ENCODE data around the gene GPR17.

GPR17 gene

GRCh38 chr2:127615511-127616166 lies 30.3 kb upstream of the GPR17 start:
- DNase-seq, result no peak

DNA sequence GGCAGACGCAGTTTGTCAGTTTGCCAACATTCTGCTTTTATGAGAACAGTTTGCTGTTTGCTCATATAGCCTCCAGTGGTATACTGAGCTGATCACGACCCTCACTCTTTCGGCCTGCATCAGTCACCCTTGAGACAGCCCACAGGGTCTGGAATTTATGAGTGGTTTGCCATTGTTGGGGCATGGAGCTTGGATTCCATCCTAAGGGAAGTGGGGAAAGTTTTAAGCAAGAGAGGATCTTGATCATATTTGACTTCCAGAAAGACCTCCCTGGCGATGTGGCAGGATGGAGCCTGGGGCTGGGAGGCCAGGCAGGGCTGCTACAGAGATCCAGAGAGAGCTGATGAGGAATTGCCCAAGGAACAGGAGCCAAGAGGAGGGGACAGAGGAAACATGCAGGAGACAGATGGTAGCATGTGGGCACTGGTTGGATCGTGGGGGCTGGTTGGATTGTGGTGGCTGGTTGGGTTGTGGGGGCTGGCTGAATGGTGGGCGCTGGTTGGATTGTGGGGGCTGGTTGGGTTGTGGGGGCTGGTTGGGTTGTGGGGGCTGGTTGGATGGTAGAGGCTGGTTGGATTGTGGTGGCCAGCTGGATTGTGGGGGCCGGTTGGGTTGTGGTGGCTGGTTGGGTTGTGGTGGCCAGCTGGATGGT lies 27.3 kb upstream of the GPR17 start:
- DNase-seq, result no peak

- DNase-seq, result no peak
Observed at GRCh38 chr2:127619203-127619590, 26.8 kb upstream of the GPR17 start.

- DNase-seq, result no peak
Observed at GRCh38 chr2:127619877-127620705, 25.9 kb upstream of the GPR17 start.

DNA sequence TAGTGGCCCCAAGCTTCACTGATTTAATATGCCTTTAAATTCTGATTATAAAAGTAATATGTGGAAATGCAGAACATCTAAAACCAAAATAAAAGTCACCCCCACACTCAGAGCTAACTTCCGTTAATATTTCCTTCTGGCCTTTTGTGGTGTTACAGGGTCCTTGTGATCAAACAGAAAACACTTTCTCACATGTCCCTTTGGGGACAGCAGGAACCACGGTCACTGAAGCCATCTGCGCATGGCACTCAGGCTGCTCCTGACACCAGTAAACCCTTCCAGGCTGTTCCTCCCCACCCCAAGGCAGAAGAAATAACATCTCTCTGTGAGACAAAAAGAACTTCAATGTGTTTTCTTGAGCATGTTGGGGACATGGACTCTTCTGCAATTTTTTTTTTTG lies 25.1 kb upstream of the GPR17 start:
- DNase-seq, result no peak

DNA sequence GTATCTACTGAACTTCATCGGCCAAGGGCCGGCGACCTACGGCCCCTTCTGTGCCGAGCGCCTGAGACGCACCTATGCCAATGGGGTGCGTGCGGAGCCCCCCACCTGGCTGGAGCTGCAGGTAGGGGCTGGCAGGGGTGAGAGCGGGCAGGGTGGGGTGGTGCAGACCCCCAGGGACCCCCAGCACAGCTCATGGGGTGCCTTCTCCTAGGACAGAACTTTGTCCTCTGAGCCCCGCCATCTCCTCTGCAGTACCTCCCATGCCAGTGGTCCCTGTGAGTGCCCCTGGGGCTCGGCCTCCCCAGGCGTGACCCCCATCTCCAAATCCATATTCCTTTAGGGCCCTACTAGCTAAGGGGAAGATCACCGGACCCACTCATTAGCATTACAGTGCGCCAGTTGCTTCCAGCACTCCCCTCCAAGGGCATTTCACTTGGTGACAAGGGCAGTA lies 23.9 kb upstream of the GPR17 start:
- DNase-seq, result no peak

- DNase-seq, result no peak
Observed at GRCh38 chr2:127622561-127623387, 23.2 kb upstream of the GPR17 start.

DNA sequence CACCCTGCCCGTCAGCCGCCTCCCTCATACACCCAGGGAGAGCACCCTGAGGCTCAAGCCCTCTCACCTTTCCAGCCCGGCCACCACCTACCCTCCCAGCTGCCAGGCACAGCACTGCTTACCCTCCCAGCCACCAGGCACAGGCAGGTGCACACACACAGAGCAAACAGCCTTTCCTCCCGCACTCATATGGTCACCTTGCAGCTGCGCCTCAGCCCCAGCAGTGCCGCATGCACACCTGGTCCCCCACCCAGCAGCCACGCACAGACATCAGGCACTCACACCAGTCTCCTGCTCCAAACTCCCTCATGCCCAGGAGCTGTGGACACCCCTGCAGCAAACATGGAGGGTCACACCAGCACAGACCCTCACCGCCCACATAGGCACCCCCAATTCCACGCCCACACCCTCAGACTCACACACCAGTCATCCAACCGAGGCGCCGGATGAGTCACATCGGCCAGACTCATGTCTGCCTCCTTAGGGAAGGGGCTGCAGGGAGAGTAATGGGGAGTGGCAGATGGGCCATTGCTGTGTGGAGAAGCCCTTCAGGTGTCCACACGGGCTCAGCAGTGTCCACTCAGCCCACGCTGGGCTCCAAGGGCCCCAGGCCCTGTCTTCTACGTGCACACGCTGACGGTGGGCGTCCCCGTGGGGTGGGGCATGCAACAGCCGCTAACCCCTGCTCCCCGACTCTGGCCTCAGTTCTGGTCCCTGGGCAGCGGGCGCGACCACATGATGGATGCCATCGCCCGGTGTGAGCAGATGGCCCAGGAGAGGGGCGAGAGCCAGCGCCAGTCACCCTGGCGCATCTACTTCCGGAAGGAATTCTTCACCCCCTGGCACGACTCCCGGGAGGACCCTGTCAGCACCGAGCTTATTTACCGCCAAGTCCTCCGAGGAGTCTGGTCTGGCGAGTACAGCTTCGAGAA lies 22.3 kb upstream of the GPR17 start:
- DNase-seq, result no peak

GRCh38 chr2:127624320-127624755 lies 21.6 kb upstream of the GPR17 start:
- DNase-seq, result no peak

GRCh38 chr2:127624756-127625571 lies 21.0 kb upstream of the GPR17 start:
- no peak for DNase-seq

GRCh38 chr2:127625572-127625951 lies 20.4 kb upstream of the GPR17 start:
- DNase-seq, result no peak

- no peak for DNase-seq
Observed at GRCh38 chr2:127626175-127626574, 19.8 kb upstream of the GPR17 start.

- DNase-seq, result no peak
Observed at GRCh38 chr2:127626917-127627739, 18.8 kb upstream of the GPR17 start.

GRCh38 chr2:127627740-127628571 lies 18.0 kb upstream of the GPR17 start:
- DNase-seq, result no peak

DNA sequence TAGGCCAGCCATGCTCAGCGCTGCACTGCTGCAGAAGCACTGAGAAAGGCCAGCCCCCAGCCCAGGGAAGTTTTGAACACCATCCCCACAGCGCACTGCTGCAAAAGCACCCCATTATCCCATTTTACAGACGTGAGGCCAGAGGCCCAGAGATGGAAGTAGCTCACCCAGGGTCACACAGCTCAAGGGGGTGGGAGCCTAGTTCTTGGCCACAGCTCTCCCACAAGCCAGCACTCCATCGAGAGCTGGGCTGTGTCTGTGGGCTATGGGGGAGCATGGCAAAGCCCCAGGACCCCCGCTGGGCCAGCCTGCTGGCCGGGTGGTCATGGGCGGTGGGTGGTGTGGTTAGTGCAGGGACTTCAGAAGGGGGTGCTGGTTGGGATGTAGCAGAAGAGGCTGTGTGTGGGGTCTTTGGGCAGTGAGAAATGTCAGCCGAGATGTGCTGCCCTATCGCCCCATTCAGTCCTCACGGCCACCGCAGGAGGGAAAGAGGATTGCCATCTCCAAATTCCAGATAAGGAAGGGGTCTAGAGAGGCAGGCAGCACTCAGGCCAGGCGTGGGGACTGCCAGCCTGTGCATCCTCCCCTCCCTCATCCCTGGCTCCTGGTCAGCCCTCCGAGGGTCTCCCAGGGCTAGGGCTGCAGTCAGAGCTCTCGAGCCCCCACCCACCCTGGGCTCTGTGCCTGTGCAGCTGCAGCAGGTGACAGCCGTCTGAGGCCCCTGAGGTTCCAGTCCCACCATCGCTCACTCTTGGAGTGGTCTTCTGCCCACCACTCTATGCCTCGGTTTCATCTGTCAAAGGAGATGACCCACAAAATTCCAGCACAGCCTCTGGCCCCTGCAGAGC lies 17.0 kb upstream of the GPR17 start:
- no peak for DNase-seq

- no peak for DNase-seq
Observed at GRCh38 chr2:127629637-127630036, 16.3 kb upstream of the GPR17 start.

DNA sequence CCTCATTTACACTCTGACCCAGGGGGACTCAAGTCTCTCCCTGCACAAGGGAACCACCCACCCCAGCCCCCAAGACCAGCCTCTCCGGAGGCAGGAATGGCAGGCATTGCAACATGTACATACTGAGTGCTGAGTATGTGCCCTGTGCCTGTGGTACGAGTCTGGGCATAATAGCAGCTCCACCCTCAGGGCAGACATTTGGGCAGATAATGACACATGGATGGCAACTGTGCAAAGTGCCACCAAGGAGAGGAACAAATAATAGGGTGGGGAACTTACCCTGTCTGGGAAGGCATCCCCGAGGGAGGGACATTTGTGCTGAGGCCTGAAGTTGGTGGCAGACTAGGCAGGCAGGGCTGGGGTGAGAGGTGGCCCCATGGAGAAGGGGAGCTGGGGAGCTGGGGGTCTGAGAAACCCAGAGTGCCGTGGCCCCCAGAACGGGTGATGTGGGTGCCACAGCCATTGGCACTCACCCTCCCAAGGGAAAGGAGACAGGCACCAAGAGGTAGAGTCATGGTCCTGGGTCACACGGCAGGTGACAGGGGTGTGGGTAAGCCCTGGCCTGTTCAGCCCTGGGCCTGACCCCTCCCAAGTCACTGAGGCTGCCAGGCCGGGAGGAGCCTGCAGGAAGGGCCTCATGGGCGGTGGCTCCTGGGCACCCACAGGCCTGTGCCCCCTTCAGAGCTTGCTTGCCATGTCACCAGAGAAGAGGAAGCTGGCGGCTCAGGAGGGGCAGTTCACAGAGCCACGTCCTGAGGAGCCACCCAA lies 15.7 kb upstream of the GPR17 start:
- DNase-seq, result no peak

All from activated CD4-positive, alpha-beta T cell treated with anti-CD3 and anti-CD28 coated beads, Interleukin-2, amount 50 U/mL, for 48 hours (primary cell).